ENCODE results near the gene ACADS.

- TF ChIP-seq POLR2A (IDR thresholded peaks at IDR 0.05) (no peak), CTCF (IDR thresholded peaks at IDR 0.05) (no peak)
Measured at GRCh38 chr12:120755269-120755668, 29.6 kb downstream of the ACADS start.
